GM18861 (cell line): ENCODE data around the gene ROR2.
"Not testable (repeated sequence)": the region's sequence is repeated elsewhere in the genome, so short reads cannot be mapped to it uniquely, and the experiment has no call there.

Source experiments
- ATAC-seq: cut with Tn5 transposase; IDR thresholded peaks from one replicate; pipeline ENCODE4 v1.9.1; 2021; ENCODE audit not compliant: unreplicated experiment

ROR2 gene

DNA sequence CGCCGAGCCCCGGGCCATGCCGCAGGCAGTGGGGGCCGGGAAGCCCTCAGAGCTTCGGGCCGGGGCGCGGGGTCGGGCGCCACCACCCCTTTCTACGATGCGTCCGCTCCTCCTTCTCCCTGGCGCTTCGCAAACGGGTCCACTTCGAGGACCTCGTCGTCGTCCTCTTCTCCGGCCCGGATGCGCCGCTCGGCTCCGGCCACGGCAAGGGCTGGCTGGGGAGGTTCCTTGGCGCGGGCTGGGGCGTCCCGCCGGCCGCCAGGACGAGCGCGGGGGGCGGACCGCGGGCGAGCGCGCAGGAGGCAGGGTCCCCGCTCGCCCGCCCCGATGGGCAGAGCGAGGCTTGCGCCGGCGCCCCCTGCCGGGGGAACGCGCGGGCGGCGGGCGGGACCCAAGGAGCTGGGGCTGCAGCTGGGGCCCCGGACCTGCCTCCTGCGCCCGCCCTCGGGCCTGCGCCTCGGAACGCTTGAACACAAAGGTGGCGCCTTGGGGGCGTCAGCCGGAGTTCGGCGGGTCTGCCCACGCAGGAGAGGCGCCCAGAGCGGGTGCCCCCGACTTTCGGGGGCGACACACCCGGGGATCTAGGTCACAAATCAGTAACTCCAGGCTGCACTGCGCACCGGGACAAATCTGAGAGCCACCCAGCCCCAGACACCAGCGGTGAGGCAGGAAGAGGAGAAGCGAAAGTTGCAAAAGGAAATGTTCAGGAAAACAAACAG lies at the start of gene ROR2:
ROR2 (minus strand) TSS at position 283 of the 719 bp plus-strand sequence.
- no peak for ATAC-seq

DNA sequence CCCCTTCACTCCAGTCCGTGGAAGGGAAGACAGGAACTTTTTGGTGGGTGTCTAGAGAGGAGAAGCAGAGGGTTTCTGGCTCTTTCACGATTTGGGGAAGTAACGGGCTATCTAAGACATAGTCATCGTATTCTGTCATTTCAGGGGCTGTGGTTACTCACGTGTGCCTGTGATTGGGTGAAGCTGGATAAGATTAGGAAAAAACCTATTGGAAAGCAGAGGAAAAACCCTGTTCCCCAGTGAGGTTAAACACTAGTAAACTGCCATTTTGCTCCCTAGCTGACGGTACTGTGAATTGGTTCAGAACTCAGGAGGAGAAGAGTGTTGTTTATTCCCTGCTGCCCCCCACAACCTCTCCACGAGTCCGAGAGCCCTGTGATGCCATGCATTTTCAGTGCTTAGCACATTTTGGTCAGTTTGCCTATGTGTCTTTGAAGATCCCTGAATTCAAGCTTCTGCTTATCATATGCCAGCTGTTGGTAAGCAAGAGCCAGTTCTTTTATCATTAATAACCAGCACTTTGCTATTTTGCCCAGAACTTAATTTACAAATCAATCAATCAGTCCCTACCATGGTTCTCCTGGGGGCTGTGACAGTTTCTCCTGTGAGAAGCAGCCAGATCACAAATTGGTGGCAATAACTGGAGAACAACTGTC lies 45.1 kb upstream of the ROR2 start:
- ATAC-seq, result no peak

GRCh38 chr9:91994422-91994821 lies 44.4 kb upstream of the ROR2 start:
- no peak for ATAC-seq

- no peak for ATAC-seq
Observed at GRCh38 chr9:91992461-91993041, 42.5 kb upstream of the ROR2 start.

DNA sequence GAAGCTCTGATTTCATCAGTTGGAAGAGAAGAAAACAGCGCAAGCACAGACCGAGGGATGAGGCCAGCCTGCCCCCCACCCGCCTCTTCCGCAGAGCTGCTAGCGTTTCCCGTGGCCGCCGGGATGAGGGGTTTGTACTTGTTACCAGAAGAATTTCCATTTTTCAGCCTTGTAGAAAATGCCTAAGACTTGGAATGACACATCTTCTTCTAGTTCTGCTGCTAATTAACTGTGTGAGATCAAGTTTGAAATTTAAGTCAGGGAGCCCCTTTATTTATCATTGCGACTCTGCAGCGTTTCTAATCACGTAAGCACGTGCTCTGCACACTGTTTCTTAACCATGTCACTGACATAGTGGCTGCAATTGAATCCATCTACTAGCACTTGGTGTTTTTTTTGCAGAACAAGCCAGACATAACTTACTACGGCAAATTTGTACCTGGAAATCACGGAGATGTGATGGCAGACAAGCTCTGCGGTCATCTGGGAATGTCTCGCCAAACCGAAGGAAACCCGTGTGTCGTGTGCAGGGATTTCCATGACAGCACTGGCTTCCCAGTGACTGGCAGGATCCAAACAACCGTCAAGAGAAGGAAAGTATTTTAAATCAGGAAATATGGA lies 41.8 kb upstream of the ROR2 start:
- no peak for ATAC-seq

DNA sequence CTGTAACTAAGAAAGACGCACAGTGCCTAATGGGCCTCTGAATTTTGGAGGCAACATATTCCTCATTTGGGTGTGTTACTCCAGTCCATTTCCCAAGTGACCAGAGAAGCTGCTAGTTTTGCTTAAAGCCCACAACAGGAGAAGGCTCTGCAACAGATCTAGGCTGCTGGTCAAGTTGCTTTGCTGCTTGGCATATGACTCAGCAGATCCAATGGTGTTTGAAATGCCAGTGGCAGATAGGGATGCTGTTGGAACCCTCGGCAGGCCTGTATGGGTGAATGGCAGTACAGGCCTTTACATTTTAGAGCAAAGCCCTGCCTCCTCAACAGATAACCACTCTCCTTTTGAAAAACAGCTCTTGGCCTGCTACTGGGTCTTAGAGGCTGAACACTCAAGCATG lies 36.2 kb upstream of the ROR2 start:
- ATAC-seq, result no peak

DNA sequence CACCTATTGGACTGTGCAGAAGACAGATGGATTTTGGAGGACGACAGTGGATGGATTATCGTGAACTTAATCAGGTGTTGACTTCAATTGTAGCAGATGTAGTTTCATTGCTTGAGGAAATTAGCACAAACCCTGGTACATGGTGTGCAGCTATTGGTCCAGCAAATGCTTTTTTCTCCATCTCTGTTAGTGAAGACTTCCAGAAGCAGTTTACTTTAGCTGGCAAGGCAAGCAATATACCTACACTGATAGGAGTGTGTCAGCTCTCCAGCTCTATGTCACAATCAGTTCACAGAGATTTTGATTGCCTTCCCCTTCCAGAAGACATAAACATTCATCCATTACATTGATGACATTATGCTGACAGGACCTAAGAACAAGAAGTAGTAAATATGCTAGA lies 35.7 kb upstream of the ROR2 start:
- no peak for ATAC-seq

GRCh38 chr9:91978740-91979414 lies 28.8 kb upstream of the ROR2 start:
- no peak for ATAC-seq

DNA sequence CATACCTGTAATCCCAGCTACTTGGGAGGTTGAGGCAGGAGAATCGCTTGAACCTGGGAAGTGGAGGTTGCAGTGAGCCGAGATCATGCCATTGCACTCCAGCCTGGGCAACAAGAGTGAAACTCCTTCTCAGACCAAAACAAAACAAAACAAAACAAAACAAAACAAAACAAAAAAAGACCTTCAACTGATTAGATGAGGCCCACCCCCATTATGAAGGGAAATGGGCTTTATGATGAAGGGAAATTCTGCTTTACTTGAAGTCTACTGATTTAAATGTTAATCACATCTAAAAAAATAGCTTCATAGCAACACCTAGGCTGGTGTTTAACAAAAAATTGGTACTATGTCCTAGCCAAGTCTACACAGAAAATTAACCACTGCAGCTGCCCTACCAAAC lies 25.2 kb upstream of the ROR2 start:
- ATAC-seq, result not testable (repeated sequence)

GRCh38 chr9:91972711-91973110 lies 22.7 kb upstream of the ROR2 start:
- ATAC-seq, result no peak

GRCh38 chr9:91972076-91972626 lies 22.1 kb upstream of the ROR2 start:
- no peak for ATAC-seq

DNA sequence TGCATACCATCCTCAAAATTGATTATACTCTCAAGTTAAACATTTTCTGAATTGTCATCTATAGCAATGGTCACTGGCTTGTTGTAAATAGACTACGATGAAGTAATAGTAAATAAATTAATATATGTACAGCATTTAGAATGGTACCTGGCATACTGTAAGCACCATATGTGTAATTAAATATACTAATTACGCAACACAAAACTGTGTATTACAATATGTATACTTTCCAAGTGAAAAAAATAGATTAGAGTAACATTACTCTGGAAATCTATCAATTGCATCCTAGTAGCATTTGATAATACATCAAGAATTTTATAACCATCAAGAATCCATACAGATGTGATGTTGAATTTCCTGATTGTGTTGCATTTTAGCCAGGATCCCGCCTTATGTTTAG lies 17.2 kb upstream of the ROR2 start:
- ATAC-seq, result no peak

GRCh38 chr9:91966503-91966902 lies 16.5 kb upstream of the ROR2 start:
- no peak for ATAC-seq

DNA sequence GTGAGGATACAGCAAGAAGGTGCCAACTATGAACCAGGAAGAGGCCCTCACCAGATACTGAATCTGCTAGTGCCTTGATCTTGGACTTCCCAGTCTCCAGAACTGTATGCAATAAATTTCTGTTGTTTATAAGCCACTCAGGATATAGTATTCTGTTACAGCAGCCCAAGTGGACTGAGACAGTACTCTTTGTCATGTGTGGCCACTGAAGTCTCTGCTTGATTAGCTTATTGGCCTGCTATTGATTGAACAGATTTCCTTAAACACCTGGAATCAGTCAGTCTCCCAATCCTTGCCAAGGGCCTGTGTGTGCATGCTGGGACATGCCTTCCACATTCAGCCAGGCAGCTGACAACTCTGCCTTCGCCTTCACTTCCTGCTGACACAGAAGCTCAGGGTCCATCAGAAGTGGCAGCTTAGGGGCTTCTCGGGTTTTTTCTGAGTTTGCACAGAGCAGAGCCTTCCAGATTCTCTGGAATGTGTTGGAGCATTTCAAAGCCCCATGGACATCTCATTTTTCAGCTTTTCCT lies 13.7 kb upstream of the ROR2 start:
- no peak for ATAC-seq

GRCh38 chr9:91960367-91960766 lies 10.3 kb upstream of the ROR2 start:
- no peak for ATAC-seq

DNA sequence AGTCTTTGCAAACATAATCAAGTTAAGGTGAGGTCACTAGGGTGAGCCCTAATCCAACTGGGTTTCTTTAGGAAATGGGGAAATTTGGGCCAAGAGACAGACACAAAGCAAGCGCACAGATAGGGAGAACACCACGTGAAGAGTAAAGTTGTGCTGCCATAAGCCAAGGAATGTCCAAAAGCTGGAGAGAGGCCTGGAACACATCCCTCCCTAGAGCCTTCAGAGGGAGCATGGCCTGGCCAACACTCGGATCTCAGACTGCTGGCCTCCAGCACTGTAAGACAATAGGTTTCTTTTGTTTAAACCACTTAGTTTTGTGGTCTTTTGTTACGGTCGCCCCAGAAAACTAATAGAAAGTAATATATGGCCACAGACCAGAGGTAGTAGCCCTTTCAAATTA lies 8.1 kb upstream of the ROR2 start:
- ATAC-seq, result no peak

GRCh38 chr9:91954841-91955471 lies 4.9 kb upstream of the ROR2 start:
- ATAC-seq, result no peak

DNA sequence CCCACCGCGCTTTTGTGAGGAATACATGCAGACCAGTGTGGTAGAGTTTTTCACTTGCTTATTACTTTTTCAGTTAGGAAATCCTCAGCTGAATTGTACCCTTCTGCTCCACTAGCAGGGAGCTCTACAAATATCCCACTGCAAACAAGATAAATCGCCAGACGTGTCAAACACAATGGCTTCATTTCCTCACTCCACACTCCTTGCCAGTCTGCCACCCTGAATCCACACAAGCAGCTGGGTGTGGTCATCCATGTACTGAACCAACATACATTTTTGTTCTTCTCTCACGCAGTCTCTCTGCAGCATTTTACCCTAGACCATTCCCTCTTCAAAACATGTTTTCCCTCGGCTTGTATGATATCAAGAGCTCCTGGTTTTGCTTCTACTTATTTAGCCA lies 3.7 kb upstream of the ROR2 start:
- no peak for ATAC-seq

GRCh38 chr9:91951944-91952520 lies 2.0 kb upstream of the ROR2 start:
- ATAC-seq, result no peak

- ATAC-seq, result no peak
Observed at GRCh38 chr9:91949392-91949945, 559 bp downstream of the ROR2 start.
